ENCODE data around the gene ATOX1.
"Not testable (repeated sequence)": the region's sequence is repeated elsewhere in the genome, so short reads cannot be mapped to it uniquely, and the experiment has no call there.

Gene ATOX1

DNA sequence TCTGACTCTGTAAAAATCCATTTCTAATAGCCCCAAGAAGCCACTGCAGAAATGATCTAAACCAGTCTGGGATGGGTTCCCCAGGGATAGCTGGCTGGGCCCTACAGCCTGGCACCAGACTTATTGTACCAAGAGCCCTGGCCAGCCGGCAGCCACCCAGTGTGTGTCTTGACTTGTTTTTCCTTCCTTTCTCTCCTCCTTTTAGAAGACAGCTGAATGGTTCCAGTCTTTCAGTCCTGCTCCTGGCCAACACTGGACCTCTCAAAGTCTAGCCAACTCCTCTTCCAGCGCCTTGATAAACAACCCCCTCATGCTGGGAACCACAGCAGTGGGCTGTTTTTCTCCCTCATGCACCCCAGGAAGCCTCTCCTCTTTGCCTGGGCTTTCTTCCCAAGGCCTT is 34.1 kb downstream of the ATOX1 start:
- no peak for DNase-seq

DNA sequence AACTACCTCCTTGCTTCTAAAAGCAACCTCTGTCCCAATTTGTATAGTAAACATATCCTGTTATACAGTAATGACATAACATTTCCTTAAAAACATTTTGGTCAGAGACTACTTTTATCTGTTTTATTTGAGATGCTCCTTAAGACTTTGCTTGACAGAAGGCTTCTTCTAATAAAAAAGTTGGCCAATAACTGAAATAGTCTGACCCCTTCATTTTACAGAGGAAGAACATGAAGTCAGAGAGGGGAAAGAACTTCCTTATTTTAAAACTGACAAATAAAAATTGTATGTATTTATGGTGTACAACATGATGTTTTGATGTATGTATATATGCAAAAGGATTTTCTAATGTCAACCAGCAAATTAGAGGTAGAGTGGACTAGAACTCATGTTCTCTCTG is 35.9 kb downstream of the ATOX1 start:
- DNase-seq, result no peak

DNA sequence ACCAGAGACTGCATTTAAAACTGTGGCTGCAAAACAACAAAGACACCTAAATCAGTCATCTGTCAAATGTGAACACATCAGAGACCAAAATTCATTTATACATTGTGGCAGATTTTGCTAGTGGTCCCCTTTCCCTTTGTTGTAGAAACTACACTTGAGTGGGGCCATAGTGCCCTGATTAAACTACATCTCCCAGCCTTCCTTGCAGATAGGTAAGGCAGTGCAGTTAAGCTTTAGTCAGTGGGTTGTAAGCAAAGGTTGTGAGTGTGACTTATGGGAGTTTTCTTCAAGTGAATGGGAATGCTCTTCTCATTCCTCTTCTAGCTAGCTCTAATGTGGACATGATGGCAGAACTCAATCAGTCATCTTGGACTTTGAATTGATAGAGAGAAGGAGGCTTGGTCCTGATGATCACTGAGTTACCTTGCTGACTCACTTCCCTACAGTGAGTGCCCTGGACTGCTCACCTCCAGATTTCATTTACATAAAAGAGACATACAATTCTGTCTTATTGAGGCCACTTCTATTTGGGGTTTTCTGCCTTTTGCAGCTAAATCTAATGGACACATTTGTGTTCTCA is 36.5 kb downstream of the ATOX1 start:
- DNase-seq, result no peak

DNA sequence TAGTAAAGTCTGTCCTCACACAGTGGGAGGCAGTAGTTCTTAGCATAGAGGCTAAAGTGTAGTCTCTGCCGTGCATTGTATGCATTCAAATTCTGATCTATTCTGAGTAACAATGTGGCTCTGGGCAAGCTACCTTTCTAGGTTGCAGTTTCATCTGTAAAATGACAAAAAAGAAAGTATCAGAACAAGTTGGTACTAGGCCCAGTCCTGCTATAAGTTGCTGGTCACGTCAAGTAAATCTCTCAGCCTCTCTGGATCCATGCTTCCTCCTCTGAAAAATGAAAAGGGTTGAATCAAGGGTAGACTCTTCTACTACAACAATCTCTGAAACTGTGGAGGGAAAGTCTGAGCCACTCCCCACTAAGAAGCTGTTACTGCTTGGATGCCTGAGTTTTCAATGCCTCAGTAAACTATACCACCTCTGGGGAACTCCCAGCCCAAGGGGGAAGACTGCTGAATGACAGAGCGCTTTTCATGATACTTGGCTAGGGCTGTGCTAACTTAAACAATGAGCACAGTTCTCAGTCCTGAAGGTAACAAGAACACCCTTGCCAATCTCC is 37.3 kb downstream of the ATOX1 start:
- no peak for DNase-seq

DNA sequence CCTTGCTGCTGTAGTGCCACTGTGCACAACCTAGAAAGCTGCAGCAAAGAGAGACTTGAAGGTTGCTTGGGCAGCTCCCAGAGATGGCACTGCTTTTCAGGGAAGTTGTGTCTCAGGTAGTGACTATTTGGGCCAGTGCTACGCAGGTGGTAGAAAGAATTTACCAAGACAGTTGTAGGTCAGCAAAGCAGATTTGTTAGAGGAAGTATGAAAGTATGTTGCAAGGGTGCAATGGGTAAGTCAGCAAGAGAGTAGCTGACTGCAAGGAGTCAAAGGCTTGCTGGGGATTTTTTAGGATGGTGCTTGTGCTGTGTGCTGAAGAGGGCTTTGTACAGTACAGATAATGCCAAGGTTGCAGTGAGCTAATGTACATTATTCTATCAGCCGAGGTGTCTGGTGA is 38.2 kb downstream of the ATOX1 start:
- DNase-seq, result no peak

DNA sequence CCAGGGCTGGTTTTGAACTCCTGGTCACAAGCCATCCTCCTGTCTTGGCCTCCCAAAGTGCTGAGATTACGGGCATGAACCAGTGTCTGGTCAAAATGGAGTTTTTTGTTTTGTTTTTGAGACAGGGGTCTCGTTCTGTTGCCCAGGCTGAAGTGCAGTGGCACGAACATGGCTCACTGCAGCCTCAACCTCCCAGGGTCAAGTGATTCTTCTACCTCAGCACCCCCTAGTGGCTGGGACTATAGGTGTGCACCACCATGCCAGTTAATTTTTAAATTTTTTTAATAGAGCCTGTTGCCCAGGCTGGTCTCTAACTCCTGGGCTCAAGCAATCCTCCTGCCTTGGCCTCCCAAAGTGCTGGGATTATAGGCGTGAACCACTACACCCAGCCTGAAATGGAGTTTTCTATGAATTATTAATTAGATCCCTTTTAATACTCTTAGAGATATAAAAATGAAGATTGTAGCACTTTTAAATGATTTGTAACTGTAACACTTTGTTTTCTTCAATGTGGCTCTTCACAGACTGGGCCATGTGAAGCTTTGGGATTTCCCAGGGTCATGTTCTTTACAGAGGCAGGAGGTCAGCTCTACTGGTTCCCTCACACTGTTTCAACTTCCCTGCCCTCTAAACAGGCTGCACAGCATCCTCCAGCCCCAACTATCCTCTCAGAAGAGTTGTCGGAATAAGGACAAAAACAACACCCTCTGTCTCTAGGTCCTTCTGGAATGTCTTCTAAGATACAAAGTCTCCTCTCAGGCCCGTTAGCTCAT is 39.0 kb downstream of the ATOX1 start:
- DNase-seq, result no peak

DNA sequence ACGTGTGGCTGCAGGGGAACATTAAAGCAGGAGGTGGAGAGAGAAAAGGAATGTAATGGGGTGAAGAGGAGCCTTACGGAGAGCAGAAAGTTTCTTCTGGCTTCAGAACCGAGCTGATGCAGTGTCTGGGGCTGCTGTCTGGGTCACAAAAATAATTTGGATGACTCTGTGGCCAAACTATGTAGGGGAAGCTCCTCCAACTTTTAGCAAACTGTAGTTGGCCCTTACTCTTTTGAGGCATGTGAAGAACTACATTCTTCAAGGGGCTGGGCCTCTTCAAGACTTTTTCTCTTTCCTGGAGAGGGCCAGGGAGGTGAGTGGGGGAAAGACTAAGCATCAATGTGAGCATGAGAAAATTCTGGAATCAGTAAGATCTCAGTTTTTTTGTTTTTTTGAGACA is 39.8 kb downstream of the ATOX1 start:
- no peak for DNase-seq

DNA sequence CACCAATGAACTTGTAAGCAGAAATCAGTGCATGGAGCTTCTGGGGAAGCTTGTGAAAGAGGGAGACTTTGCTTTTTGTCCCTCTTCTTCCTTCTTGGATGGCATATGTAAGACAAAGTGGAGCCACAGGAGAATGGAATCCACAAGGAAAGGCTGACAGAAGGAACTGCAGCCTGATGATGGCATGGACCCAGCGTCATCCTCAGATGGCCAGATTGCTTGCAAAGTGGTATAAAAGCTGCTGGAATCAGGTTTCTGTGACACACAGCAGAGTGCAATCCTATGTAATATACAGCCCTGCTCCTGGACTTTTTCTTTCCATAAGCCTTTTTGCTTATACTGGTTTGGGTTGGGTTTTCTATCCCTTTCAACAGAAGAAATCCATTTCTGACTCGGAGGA is 40.3 kb downstream of the ATOX1 start:
- no peak for DNase-seq

DNA sequence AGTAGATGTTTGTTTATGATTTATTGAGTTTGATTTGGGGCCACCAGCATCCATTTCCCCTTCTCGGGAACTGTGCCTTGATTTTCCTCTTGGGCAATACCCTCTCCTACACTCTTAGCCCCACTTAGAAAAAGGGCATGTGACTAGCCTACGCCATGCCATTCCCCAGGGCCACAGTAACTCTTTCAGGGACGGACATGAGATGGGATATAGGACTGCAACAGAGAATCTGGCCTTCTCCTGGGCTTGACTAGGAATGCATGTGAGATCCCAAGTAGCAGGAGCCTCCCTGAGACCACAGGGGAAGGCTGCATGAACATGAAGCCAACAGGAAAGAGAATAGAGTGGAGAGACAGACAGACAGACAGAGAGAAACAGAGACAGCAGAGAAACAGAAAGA is 41.0 kb downstream of the ATOX1 start:
- no peak for DNase-seq

DNA sequence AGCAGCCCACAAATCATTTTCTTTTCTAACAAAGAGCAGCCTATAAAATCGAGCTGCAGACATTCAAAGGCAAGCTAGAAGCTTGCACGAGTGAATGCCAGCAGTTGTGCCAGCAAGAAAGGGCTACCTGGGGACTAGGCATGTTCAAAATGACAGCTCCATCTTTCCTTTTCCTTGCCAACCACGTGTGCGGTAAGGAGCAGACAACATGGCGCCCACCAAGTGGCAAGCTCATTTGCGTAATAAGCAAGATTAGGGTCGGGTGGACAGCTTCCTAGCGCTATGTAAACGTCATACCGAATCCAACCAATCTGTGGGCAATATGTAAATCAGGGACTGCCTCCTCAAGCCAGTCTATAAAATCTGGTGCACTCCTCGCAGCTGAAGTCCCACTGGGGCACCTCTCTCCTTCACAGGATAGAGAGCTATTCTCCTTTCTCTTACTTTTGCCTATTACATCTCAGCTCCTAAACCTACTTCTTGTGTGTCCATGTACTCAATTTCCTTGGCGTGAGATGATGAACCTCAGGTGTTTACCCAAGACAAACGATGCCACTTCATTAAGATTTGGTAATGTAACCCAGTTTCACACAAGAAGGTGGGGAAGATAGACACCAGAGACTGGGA is 49.2 kb downstream of the ATOX1 start:
- DNase-seq, result no peak

DNA sequence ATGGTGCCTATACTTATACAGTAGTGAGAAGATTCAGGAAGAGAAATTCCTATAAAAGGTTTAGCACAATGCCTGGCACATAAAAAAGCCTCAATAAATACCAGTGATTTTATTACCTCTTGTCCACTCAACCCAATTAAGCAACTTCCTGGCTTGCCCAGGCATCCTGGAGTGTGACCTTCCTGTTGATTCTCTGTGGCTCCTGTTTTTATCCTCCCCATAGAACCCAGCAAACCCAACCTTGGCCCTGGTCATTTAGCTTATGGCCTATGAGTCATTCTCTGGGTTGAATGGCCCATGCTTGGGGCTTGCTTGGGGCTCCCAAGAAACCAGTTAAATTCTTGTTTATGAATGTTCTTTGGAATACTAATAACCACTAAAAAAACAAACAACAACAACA is 50.3 kb downstream of the ATOX1 start:
- DNase-seq, result no peak

DNA sequence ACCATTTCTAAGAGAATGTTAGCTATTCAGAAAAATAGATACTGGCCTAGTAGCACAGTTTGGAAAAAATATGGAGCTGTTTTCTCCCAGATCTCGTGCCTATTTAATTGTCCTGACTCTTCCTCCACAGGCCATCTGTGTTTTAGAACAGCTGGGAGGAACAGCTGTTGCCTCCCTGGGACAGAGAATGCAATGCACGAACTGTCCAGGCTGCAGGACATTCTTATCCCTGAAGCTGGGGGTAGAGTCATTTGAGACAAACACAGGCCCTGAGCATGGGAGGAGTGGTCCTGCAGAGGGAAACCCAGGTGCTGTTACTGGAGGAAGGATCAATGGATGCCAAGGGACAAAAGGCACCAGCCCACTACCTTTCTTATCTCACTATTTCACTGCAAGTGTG is 50.9 kb downstream of the ATOX1 start:
- DNase-seq, result no peak

DNA sequence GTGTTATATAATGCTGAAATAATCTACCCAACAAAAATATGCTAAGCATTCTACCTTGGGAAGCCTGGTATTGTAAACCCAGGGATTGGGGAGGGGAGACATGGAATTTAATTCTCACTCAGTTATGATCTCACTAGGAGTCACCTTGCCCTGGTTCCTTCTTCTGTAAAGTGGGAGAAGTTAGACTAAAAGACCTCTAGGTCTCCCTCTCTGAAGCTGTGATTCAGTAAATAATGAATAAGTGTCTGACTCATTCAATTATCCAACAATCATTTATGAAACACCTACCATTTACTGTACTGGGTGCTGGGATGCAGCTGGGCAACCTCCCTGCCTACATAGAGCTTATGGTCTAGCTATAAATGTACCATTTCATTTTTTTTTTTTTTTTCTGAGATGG is 51.5 kb downstream of the ATOX1 start:
- no peak for DNase-seq

DNA sequence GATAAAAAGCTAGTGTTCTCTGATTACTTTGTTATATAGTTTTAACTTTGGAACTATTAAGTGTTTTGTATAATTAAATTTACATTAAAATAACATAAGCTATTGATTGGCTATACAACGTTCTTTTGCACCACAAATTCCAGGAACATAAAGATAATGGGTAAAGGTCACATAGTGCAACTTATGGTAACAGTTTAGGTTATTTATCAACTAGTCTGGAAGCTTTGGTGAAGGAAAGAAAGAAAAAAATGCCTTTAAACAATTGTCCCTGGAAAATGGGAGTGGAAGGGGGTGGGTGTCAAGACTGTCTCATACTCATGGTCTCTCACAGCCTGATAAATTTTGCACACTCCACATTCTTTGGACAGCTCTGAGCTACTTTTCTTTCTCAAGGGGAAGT is 54.7 kb downstream of the ATOX1 start:
- DNase-seq, result no peak

DNA sequence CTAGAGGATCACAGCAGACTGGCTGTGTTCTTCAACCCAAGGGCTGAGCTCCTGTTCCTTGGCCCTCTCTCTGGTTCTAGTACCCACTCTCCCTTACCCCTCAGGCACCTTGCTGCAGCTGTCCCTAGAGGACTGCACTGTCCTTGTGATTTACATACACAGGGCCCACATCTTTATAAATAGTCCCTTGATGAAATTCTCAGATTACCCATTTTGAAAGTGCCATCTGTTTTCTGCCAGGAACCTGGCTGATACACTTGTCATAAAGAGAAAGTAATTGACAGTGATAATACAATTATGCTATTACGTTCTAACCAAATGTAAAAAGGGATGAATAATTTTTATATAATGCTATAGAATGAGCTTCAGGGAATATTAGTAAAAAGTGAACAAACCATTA is 55.2 kb downstream of the ATOX1 start:
- peak; percentile 9 for DNase-seq

DNA sequence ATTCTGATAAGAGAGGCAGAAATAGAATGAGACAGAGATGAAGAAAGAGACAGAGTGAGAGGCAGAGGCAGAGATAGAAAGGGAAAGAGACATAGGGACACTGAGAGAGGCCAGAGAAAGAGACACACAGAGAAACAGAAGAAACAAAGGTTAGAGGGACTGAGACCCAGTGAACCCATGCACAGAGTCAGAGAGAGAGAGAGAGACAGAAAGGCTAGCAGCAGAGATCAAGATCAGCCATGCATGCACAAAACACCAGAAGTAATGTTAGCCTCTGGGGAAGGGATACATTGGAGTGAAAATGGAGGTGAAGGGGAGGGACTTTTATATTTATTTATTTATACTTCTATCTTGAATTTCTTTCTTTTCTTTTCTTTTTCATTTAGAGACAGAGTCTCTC is 57.6 kb downstream of the ATOX1 start:
- DNase-seq, result no peak

DNA sequence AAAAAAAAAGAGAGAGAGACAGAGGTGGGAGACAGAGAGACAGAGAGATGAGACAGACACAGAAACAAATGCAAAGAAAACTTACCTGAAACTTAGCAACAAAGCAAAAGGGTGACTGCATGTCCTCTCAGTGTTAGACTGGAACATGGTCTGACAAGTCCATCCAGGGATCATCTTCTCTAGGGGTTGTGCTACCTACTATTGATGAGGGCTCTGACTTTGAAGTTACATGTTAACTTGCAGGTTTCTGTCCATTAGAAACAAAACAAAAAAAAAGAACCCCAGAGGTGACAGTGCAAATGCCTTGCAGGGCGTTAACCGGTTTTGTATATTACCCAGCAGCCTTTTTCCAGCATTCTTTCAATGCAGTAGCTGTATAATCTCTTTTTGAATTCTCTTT is 58.1 kb downstream of the ATOX1 start:
- no peak for DNase-seq

DNA sequence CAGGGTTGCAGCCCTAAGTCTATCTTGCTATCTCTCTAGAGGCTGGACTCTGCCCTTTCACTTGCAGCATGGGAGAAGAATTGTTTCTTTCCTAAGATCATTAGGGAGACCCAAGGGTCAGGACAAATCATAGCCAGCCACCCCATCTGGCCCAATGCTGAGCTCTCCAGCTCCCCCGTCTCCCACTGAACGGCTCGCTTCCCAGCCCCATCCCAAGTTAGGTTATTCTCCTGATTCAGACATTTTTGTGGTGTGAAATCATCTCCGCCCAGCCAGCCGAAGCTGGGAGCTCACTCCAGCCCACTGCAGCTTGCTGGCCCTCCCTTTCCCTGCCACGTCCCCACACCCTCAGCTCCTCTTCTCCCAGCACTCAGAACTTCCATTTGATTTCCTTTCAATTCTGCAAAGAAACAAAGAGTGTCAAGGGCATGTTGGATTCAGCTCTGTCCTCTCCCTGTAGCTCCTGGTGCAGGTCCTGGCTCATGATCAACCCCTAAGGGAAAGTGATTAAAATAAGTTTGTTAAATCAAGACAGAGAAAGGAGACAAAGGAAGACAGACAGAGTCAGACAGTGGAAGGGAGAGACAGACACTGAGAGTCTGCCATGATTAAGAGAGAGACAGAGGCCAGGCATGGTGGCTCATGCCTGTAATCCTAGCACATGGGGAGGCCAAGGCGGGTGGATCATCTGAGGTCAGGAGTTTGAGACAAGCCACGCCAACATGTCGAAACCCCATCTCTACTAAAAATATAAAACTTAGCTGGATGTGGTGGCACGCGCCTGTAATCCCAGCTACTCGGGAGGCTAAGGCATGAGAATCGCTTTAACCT is 59.1 kb downstream of the ATOX1 start:
- DNase-seq, result no peak

DNA sequence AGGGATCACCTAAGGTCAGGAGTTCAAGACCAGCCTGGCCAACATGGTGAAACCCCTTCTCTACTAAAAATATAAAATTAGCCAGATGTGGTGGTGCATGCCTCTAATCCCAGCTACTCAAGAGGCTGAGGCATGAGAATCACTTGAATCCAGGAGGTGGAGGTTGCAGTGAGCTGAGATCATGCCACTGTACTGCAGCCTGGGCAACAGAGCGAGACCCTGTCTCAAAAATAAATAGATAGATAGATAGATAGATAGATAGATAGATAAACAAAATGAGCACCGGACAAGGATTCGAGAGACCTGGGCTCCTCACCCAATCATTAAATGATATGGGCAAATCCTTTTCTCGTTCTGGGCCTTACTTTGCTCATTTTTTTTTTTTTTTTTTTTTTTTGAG is 60.4 kb downstream of the ATOX1 start:
- DNase-seq, result not testable (repeated sequence)

DNA sequence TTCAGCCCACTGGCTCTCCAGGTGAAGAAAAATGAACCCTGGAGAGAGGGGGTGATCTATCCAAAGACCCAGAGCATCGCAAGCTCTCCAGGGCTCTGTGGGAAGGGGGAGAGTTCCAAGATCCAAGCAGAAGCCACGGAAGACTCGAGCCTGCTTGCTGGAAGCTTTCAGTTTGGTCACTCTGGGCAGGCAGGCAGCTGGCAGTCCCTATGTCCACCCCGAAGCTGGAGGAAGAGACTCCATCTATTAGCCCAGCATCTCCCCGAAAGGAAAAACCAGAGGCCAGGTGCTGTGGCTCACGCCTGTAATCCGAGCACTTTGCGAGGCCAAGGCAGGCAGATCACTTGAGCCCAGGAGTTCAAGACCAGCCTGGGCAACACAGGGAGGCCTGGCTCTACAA is 61.0 kb downstream of the ATOX1 start:
- no peak for DNase-seq

DNA sequence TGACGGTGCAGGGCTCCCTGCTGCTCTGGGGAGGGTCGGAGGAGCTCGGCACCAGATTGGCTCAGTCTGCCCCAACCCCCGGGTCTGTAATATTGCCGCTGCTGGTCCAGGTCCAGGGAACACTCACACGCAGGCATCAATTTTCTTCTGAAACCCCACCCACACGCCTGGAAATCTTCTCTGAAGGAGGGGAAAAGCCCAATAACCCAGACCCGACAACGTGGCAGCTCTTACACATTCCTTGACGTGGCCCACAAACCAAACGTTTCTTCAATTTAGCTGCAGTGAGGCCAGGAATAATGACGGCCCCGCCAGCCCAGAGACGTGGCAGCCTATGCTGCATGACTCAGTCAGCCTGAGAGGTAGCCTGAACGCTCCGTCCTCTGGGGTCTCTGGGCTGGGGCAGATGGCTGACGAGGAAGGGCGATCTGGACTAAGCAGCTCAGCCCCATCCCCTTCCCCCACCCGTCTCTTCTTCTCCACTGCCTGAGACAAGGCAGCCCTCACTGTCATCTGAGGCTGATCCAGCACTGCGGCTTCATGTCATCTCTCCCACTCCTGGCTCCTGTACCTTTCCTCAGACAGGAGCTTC is 61.9 kb downstream of the ATOX1 start:
- no peak for DNase-seq

DNA sequence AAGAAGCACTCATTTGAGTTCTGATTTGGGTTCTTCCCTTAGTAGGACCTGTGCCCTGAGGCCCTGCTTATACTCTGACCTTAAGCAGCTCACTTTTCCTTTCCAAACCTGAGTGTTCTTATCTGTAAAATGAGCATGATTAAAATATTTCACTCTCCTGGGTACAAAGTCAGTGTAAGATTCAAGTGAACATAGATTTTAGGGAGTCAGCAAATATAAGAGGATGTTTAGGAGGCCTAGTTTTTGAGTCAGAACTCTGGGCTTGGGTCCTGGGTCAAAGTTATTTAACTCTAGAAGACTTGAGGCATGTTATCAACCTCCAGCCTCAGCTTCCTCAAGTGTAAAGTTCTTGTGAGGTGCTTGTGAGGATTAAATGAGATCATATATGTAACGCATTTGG is 63.0 kb downstream of the ATOX1 start:
- DNase-seq, result no peak

DNA sequence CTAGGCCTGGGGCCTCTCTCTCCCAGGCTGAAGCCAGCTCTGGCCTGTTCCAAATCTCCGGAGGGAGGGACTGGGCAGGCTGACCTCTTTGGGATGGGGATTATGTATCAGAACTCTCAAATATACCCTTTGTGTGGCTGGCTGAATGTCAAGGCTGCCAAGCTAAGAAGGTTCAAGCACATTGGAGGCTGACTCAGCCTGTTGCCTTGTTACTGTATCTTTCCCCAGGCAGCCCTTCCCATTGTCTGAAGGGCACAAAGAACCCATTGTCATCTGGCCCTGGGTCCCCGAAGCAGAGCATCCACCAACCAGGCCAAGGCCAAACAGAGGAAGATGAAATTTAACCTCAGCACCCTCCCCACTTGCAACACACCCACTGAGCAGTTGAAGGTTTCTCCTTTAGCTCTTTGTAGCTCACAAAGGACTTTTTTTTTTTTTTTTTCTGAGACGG is 64.4 kb downstream of the ATOX1 start:
- no peak for DNase-seq
